Measurements from ENCODE around the gene RNF115. TPM values are rescaled to one million over a fixed set of nuclear protein-coding genes. Genes with fewer than 3 reads are reported as not detected.

RNF115 gene
- total RNA-seq, 1 experiment from 2014 or later, result 11.0 TPM

- no peak overlapping the region for H3K56ac ChIP-seq (ENCODE audit: insufficient read length, low read depth, low read length)
- H2AFZ ChIP-seq (ENCODE audit: low read length), result no peak overlapping the region
- WGBS (ENCODE audit: extremely low coverage, insufficient read length, low lambda C conversion rate), result no CpG with 5 or more reads among the region's 6 CpGs
- Mint-ChIP-seq H3K4me1 (peaks cover 12 to 17% of the 10 kb centered on the region in 2 experiments), H3K27ac (no peak overlapping the region), H3K36me3 (ENCODE audit: insufficient read depth in 1 of 3, low read depth in 3 of 3) (peaks cover 0 to 3% (median 0%) of the 10 kb centered on the region in 3 experiments; a peak in 1 of 7 replicates), H3K4me3 (no peak overlapping the region), H3K27me3 (ENCODE audit: low read depth) (peaks cover 5% of the 10 kb centered on the region), H3K9me3 (no peaks in the 10 kb centered on the region)
- no peak overlapping the region for H3K23ac ChIP-seq (ENCODE audit: insufficient read length, low read depth, low read length)
- no peak for TF ChIP-seq CTCF (conservative IDR thresholded peaks at IDR 0.05)
- H2AK5ac ChIP-seq (ENCODE audit: insufficient read length, low read length), result no peak overlapping the region
- no peaks in the 10 kb centered on the region for H3K79me1 ChIP-seq (ENCODE audit: insufficient read depth, low read depth, low read length, poor library complexity, severe bottlenecking)
- no peak overlapping the region for H2BK120ac ChIP-seq (ENCODE audit: low read depth, low read length, poor library complexity, severe bottlenecking)
- no peak overlapping the region for H3K4me2 ChIP-seq (ENCODE audit: insufficient read depth, insufficient read length, low read length)
- no peaks in the 10 kb centered on the region for H3K23me2 ChIP-seq (ENCODE audit: insufficient read length, low read depth, low read length, poor library complexity, severe bottlenecking)
- no peak overlapping the region for H2BK12ac ChIP-seq (ENCODE audit: insufficient read length, low read depth, low read length)
- no peak overlapping the region for H4K91ac ChIP-seq (ENCODE audit: insufficient read length, low read depth, low read length)
- H3K4me1 ChIP-seq (ENCODE audit: insufficient read depth, low read length), result 0 out of 2 replicates have a peak, but pooled peaks cover 2% of the 10 kb centered on the region
- H3K9ac ChIP-seq (ENCODE audit: extremely low read depth, insufficient read length, low read length), result no peak overlapping the region
- H2BK5ac ChIP-seq (ENCODE audit: insufficient read length, low read length), result no peak overlapping the region
- no peaks in the 10 kb centered on the region for H3K9me3 ChIP-seq (ENCODE audit: control insufficient read depth, low read depth, low read length)
- no peaks in the 10 kb centered on the region for H4K20me1 ChIP-seq (ENCODE audit: control insufficient read depth, insufficient read depth, insufficient read length)
- H3T11ph ChIP-seq (ENCODE audit: low read length), result no peak overlapping the region
- H3K27me3 ChIP-seq (ENCODE audit: insufficient read depth, low read length), result no peaks in the 10 kb centered on the region
- no peak overlapping the region for H3K14ac ChIP-seq (ENCODE audit: insufficient read depth, low read length)
- H2BK15ac ChIP-seq (ENCODE audit: low read depth, low read length), result no peak overlapping the region
- H3K4ac ChIP-seq (ENCODE audit: low read depth, low read length), result no peak overlapping the region
- no peak overlapping the region for H3K27ac ChIP-seq (ENCODE audit: insufficient read length, low read depth, low read length)
- H3K79me2 ChIP-seq (ENCODE audit: insufficient read depth, low read length), result no peaks in the 10 kb centered on the region
- no peak for DNase-seq
- H4K5ac ChIP-seq (ENCODE audit: insufficient read length, low read depth, low read length), result no peak overlapping the region
- H4K8ac ChIP-seq (replicated peaks; ENCODE audit: insufficient read length, low read depth, low read length), result no peak overlapping the region
- H2BK20ac ChIP-seq (ENCODE audit: low read depth, low read length, poor library complexity, severe bottlenecking), result no peak overlapping the region
- H3K18ac ChIP-seq (ENCODE audit: insufficient read length, low read depth, low read length), result no peak overlapping the region
Observed at GRCh38 chr1:145688924-145689323, 135.0 kb downstream of the RNF115 start.

Small RNA genes lying within 50 kb of the gene (microRNA-seq; reads per million reads assigned to microRNA genes)
- gene MIR6736 (ENCODE audit: borderline microRNAs expressed), result not detected

Other genes with a start within 250 kb of the RNF115 start
- 25.1 and 30.1 TPM in 2 replicates for gene GPR89A, start 216.1 kb downstream of the RNF115 start, total RNA-seq (2021)
- gene PDZK1, start 116.7 kb downstream of the RNF115 start, total RNA-seq (2021), result not detected in 2 replicates
- not detected in 2 replicates for gene CD160, start 104.6 kb downstream of the RNF115 start, total RNA-seq (2021)
- 33.4 and 37.2 TPM in 2 replicates for gene POLR3C, start 105 bp upstream of the RNF115 start, total RNA-seq (2021)
- gene NUDT17, start 21.5 kb upstream of the RNF115 start, total RNA-seq (2021), result 3.0 and 4.0 TPM in 2 replicates
- 33.9 TPM in 2 replicates for gene PIAS3, start 35.0 kb upstream of the RNF115 start, total RNA-seq (2021)
- 0.18 and 0.28 TPM in 2 replicates for gene ANKRD35, start 61.8 kb upstream of the RNF115 start, total RNA-seq (2021)
- 0.04 and 0.09 TPM in 2 replicates for gene ITGA10, start 86.0 kb upstream of the RNF115 start, total RNA-seq (2021)
- 11.2 and 13.7 TPM in 2 replicates for gene PEX11B, start 94.6 kb upstream of the RNF115 start, total RNA-seq (2021)
- 298 and 306 TPM in 2 replicates for gene RBM8A, start 103.4 kb upstream of the RNF115 start, total RNA-seq (2021)
- 5.9 TPM in 2 replicates for gene LIX1L, start 133.9 kb upstream of the RNF115 start, total RNA-seq (2021)
- 0.20 and 0.39 TPM in 2 replicates for gene ANKRD34A, start 140.5 kb upstream of the RNF115 start, total RNA-seq (2021)
- gene POLR3GL, start 140.6 kb upstream of the RNF115 start, total RNA-seq (2021), result 6.0 and 7.9 TPM in 2 replicates
- 20.8 and 23.2 TPM in 2 replicates for gene TXNIP, start 172.5 kb upstream of the RNF115 start, total RNA-seq (2021)
- gene HJV, start 197.6 kb upstream of the RNF115 start, total RNA-seq (2021), result not detected in 2 replicates